Ramos (cell line): ENCODE data around the gene ANKDD1A.

Experiments used
- in situ Hi-C: fragments of 300-500 bp; cut with MboI; formaldehyde crosslinking; loops from one replicate; pipeline ENCODE4 v1.14.3; 2022; ENCODE audit warnings: low sequenced_read_pairs; ENCODE audit not compliant: unreplicated experiment

The ANKDD1A gene

GRCh38 chr15:64951777-64952418, 40.2 kb downstream of the ANKDD1A start:
- in situ Hi-C loops: no loop called here

DNA sequence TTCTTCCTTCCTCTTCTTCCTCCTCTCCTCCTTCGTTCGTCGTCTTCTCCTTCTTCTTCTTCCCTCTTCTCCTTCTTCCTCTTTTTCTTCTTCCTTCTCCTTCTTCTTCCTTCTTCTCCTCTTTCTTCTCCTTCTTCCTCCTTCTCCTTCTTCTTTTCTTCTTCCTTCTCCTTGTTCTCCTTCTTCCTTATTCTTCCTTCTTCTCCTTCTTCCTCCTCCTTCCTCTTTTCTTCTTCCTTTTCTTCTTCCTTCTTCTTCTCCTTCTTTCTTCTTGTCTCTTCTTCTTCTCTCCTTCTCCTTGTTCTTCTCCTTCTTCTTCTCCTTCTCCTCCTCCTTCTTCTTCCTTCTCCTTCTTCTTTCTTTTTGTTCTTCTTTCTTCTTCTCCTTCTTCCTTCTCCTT, 42.7 kb downstream of the ANKDD1A start:
- in situ Hi-C loops: no loop called here

DNA sequence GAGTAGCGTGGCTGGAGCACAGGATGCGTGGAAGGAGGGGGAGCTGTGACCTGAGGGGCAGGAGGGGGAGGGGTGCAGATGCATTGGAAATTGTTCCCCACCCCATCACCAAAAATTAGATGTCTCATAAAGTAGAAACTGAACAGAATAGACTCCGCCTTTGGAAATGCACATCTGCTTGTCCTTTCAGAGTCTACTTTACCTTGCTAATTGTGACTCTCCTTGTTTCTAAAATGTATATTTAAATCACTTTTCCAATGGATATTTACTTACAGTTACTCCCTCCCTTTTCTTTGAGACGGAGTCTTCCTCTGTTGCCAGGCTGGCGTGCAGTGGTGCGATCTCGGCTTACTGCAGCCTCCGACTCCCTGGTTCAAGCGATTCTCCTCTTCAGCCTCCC, 47.4 kb downstream of the ANKDD1A start:
- in situ Hi-C loops: no loop called here

- in situ Hi-C loops: no loop called here
Measured at GRCh38 chr15:64960153-64960552, 48.5 kb downstream of the ANKDD1A start.

GRCh38 chr15:64961013-64961412, 49.3 kb downstream of the ANKDD1A start:
- in situ Hi-C loops: no loop called here

DNA sequence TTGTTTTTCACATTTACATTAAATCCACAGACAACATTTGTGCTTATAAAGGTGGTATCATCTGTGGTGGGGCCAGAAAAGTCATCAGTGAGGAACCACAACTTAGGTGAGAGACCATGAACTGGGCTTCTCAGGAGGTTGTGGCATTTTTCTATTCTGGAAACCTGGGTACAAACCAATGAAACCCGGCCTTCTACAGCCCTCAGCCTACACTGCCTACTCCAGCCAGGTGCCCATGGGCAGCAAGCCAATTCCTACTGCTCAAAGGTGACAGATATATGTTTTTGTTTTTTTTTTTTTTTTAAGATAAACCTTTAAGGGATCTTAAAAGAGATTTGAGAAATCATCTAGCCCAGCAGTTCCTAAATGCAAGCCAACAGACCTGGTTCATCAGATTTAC, 57.7 kb downstream of the ANKDD1A start:
- in situ Hi-C loops: no loop called here

GRCh38 chr15:64970698-64971097, 59.0 kb downstream of the ANKDD1A start:
- in situ Hi-C loops: no loop called here

DNA sequence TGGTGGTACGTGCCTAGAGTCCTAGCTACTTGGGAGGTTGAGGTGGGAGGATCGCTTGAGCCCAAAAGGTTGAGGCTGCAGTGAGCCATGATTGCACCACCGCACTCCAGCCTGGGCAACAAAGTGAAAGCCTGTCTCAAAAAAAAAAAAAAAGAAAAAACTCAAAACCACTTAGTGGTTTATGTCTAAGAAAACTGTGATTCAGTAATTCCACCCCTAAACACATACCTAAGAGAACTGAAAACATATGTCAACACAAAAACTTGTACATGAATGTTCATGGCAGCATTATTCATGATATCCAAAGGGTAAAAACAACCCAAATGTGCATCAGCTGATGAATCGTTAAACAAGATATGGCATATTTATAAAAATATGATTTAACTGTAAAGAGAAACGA, 63.7 kb downstream of the ANKDD1A start:
- in situ Hi-C loops: no loop called here

DNA sequence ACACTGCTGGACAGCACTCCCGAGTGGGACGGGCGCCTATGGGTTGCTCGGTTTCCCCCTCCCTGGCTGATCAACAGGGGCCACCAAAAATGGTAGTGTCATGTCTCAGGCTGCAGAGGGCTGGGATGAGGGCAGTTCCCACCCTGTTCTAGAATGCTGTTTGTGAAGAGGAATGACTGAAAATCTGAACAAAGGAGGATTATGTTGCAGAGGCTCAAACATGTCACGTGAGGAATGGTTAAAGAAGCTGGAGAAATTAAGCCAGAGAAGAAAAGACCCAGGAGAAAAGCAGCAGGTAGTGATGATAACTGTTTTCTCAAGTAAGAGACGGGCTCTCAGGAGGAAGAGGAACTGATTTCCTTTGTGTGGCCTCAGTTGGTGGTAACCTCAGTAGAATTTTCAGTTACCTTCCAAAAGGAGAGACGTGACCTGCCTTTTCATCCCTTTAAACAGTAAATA, 67.6 kb downstream of the ANKDD1A start:
- in situ Hi-C loops: no loop called here

DNA sequence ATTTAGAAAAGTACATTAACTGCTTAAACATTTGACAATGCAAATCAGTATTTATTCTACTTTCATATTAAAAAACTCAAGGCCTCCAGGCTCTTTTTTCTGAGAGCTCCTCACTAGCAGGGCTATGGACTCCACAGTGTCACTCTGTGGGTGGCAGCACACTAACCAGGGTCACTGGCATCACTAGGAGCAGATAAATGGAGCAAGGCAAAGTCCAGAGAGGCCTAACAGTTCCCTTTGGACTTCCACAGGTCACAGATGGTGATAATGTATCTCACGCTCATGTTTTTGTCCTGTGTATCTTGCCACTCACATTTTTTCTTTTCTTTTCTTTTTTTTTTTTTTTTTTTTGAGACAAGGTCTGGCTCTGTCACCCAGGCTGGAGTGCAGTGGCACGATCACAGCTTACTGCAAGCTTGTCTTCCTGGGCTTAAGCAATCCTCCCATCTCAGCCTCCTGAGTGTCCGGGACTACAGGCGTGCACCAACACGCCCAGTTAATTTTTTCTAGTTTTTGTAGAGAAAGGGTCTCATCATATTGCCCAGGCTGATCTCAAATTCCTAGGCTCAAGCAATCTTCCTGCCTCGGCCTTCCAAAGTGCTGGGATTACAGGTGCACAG, 70.2 kb downstream of the ANKDD1A start:
- in situ Hi-C loops: no loop called here

GRCh38 chr15:64982472-64982871, 70.8 kb downstream of the ANKDD1A start:
- in situ Hi-C loops: no loop called here

DNA sequence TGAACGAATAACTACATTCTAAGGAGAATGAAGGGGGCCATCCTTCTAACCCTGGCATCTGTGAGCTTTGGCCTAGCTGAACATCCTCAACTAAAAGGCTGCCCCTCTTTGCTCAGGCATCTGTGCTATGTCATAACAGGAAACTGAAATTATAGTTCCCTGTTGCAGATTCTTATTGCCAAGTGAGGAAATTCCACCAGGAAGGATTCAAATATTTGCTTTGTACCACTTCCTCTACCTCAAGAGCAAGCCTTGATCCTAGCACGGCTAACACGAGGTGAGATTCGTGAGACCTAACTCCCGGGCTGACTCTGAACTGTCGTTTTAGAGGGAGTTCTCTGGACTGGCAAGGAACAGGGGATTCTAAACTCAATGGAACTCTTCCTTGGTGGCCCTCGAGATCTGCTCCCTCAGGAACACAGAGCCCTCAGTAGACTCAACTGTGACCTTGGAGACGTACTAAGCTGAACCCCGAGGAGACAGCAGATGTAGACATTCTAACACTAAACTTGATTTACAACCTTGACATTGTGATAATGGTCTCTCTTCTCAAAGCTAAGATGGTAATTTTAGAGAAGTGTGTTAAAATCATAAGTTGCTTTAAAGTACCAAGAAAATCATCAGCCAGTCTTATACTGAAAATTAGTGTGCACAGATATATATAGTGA, 73.8 kb downstream of the ANKDD1A start:
- in situ Hi-C loops: no loop called here

DNA sequence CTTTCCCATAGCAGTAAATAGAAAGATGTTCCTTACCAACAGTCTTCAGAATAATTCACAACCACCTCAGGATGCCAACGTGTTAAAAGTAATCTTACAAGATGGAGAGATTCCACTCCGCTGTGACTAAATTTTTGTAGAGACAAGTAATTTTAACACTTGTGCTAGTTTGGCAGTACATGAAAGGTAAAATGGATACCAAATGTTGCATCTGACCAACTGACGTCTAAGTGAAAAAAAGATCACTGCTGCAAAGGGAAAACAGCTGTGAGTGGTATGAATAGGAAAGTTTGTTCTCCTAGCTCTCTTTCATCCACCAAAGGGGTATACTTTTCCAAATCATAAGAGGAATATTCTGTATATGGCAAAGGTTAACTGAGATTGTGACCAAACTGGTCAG, 75.4 kb downstream of the ANKDD1A start:
- in situ Hi-C loops: no loop called here

DNA sequence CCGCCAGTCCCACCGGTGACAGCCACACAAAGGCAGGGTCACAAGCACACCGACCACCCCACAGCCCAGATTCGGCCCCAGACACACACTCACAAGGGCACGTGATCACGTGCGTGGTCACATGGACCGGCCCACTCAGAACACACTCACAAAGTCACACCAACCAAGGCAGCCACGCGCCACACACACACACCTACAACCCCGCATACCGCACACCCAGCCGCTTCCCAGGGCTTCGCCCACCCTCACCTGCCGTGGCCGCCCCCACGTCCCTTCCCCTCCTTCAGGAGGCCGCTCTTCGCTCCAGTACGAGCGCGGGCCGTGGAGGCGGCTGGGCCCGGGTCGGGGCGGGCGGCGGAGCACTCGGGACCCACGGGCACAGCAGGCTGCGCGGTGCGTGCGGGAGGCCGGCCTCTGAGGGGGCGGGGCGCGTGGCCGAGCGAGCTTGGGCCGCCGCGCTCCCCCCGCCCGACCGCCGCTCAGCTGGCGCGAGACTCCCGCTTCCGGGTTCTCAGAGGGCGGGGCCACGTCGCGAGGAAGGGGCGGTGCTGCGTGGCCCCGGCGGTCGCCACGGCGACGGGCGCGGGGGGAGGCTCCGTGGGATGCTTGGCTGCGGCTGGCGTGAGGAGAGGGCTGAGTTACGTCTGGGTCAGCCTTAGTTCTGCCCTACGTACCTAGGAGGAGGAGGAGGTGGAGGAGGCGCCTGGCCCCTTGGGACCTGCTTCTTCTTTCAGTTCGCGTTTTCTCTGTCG, 77.9 kb downstream of the ANKDD1A start, which contains the start of gene SPG21:
Gene SPG21 (minus strand): TSS at position 499 of the 752 bp plus-strand sequence. CDS start 6,345 bp downstream, outside the sequence.
- in situ Hi-C loops: no loop called here

GRCh38 chr15:64990168-64990470, 78.4 kb downstream of the ANKDD1A start:
- in situ Hi-C loops: no loop called here

DNA sequence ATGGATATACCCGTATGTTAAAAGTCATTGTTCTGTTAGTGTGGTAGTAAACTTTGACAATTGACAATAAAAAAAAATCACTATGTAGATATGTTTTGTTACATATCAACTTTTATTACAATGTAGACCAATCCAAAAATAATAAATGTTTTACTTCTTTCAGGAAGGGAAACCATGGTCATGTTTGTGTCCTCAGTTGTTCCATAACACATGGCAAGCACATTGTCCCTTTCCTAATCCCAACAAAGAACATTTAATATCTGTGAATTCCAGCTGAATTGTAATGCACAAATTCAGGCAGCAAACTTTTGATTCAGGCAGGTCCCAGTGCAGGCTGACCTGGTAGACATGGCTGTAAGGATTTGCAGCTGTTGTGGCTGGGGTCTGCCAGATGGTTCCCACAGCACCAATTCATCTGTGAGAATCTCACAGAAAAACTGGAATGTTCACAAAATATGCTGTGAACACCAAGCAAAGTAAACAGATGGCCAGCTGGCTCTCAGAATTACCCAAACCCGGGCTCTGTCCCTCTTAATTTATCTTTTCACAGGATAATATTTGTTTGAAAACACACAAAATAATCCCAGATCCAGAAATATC, 79.9 kb downstream of the ANKDD1A start:
- in situ Hi-C loops: no loop called here

- in situ Hi-C loops: no loop called here
Measured at GRCh38 chr15:64993290-64993689, 81.6 kb downstream of the ANKDD1A start.

- in situ Hi-C loops: no loop called here
Measured at GRCh38 chr15:64997066-64997465, 85.4 kb downstream of the ANKDD1A start.

- in situ Hi-C loops: no loop called here
Measured at GRCh38 chr15:64997745-64998375, 86.2 kb downstream of the ANKDD1A start.

DNA sequence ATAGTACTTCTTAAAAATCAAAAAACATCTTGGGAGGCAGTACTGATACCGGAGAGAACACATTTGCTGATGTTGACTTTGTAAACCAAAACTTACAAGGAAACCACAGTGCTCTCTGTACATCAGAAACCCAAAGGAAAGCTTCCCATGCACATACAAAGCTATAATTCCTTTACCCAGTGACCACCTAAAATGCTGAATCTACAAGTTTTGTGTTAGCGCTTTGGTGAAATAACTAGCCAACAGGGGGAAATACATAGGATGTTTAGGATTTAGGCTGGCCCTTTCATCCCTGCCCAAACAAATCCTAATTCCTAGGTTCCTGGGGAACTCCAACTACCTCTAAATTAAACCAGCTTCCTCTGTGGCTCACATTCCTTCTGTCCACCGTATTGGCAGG, 93.3 kb downstream of the ANKDD1A start:
- in situ Hi-C loops: no loop called here
